Measurements from ENCODE around the gene SCD. TPM values are rescaled to one million over a fixed set of nuclear protein-coding genes. Genes with fewer than 3 reads are reported as not detected.

SCD gene
- total RNA-seq, 1 donor from 2014 or later, result 113 TPM

DNA sequence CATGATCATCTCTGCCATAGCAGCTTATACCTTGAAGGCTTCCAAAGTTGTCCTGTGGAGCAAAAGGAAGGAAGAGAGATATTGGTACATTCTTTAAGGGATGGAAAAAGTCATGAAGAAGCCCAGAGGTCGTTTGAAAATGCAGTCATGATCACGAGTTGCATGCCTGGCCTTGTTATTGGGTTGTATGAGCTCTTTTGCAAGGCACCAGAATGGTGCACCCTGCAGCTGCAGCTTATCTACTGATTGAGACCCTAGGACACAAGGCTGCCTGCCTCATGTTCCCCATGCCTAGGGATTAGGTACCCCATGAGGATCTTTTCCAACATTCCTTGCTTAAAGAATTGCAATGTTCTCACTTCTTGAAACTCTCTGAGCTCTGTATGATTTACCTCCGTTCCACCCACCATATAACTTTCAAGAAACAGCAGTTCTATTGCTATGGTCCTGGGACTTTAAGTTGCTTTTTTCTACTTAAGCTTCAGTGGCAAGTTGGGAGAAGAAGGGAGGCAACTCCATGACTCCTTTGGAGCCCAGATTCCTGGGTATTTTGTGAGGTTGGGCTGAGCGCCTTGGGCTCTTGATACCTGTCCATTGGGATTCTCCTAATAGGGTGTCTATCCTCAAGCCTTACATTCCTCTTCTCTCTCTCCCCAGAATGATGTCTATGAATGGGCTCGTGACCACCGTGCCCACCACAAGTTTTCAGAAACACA is 6.9 kb downstream of the SCD start:
- no peak overlapping the region for H3K4me3 ChIP-seq (ENCODE audit: low read depth, low read length)
- no peak for DNase-seq (ENCODE audit: low read depth)
- TF ChIP-seq CTCF (conservative IDR thresholded peaks at IDR 0.05; ENCODE audit: low read depth, low read length), result no peak

GRCh38 chr10:100355086-100355485 is 8.1 kb downstream of the SCD start:
- H3K4me3 ChIP-seq (ENCODE audit: low read depth, low read length), result no peak overlapping the region
- TF ChIP-seq CTCF (conservative IDR thresholded peaks at IDR 0.05; ENCODE audit: low read depth, low read length), result no peak
- DNase-seq (ENCODE audit: low read depth), result no peak

- DNase-seq (ENCODE audit: low read depth), result no peak
- no peak for TF ChIP-seq CTCF (conservative IDR thresholded peaks at IDR 0.05; ENCODE audit: low read depth, low read length)
- H3K4me3 ChIP-seq (ENCODE audit: low read depth, low read length), result no peak overlapping the region
Measured at GRCh38 chr10:100356067-100357017, 9.3 kb downstream of the SCD start.

GRCh38 chr10:100357059-100357858 is 10.2 kb downstream of the SCD start:
- no peak for TF ChIP-seq CTCF (conservative IDR thresholded peaks at IDR 0.05; ENCODE audit: low read depth, low read length)
- no peak overlapping the region for H3K4me3 ChIP-seq (ENCODE audit: low read depth, low read length)

DNA sequence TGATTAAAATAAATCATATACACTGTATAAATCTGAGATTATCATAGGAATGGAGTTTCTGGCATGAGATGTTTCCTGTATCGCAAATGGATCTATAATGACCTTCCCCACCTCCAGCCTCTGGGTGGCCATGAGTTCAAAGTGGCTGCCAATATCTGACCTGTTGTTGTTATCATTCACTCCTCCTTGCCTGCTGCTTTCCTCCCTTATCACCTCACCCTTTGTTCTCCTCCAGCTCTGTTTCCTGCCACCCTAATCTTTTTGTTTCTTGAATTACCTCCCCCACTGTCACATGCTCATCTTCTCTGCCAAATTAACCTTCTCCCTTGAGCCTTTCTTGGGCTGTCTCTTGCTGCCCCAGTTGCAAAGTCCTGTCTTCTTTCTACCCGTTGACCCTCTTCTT is 12.0 kb downstream of the SCD start:
- DNase-seq (ENCODE audit: low read depth), result no peak
- no peak for TF ChIP-seq CTCF (conservative IDR thresholded peaks at IDR 0.05; ENCODE audit: low read depth, low read length)
- no peak overlapping the region for H3K4me3 ChIP-seq (ENCODE audit: low read depth, low read length)

More at GRCh38 chr10:100357059-100357858, 10.2 kb downstream of the SCD start:
- no peak for DNase-seq (ENCODE audit: low read depth)

DNA sequence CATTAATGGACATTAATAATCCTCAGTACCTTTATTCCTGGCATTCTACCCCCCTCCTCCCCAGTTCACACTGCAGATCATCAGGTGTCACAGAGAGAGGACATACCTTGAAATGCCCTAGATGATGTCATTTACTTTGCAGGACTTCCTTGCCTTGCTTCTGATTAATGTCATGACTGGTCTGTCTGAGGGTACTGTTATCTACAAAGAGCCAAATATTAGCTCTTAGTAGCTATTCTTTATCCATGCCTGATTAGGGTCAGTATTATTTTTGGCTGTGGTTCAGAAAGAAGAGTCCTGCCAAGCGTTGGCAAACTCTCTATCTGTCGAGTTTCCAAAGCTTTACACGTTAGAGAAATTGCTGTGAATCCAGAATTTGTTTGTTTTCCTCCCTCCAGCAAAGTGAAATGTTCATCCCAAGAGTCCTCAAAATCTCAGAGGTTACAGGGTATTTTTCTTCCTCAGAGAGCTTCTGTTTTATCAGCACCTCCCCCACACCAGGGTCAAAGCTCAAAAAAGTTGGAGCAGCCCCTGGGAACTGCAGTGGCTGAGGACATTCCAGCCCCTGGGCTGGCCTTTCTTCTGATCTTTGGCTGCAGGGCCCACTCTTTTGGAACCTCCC is 12.6 kb downstream of the SCD start:
- no peak for TF ChIP-seq CTCF (conservative IDR thresholded peaks at IDR 0.05; ENCODE audit: low read depth, low read length)
- H3K4me3 ChIP-seq (ENCODE audit: low read depth, low read length), result no peak overlapping the region
- no peak for DNase-seq (ENCODE audit: low read depth)

All from epithelial cell of proximal tubule (primary cell).